HCT116 (cell line): ENCODE measurements around the gene COPS6. TPM values are rescaled to one million over a fixed set of nuclear protein-coding genes. Genes with fewer than 3 reads are reported as not detected.

Experiments used
- ATAC-seq: fragments of 200-7000 bp; cut with Tn5 transposase; 2 replicates; pipeline ENCODE4 v1.9.1; 2020; ENCODE audit warnings: mild to moderate bottlenecking, moderate library complexity
- Bru-seq: library from RNA; stranded (reverse); fragments of 400-500 nt; gene quantifications from one replicate; lab custom pipeline; 2021; lab: Mats Ljungman, UMichigan
- BruChase-seq, 2 experiments: library from RNA; stranded (reverse); fragments of 400-500 nt; gene quantifications; one replicate each; lab custom pipeline; 2021; lab: Mats Ljungman, UMichigan
- BruUV-seq: library from RNA; stranded (reverse); fragments of 400-500 nt; replicated peaks from 2 replicates; lab custom pipeline; 2021; lab: Mats Ljungman, UMichigan
- CTCF ChIA-PET: fragments of 300-600 bp; sonication (Branson Sonifier 250); formaldehyde crosslinking; loops from one replicate; lab custom pipeline; 2021; ENCODE audit warnings: antibody characterized with exemption; lab: Charles Lee
- POLR2A ChIA-PET: fragments of 300-600, 350-600 bp; sonication (Branson Sonifier 250); formaldehyde crosslinking; loops from one replicate; lab custom pipeline; 2021; ENCODE audit warnings: antibody characterized with exemption; lab: Charles Lee
- RAD21 ChIA-PET, 2 experiments: fragments of 300-600 bp; sonication (Branson Sonifier 250); formaldehyde crosslinking; loops; one replicate each; lab custom pipeline; 2023; ENCODE audit warnings: low total read pairs in 2 of 2; ENCODE audit not compliant: uncharacterized antibody in 2 of 2, unreplicated experiment in 2 of 2, low non-redundant PET in 1 of 2; lab: Charles Lee
- DNase-seq: peaks from one replicate; pipeline ENCODE4 v3.0.0-alpha.2; 2010; ENCODE audit warnings: low read depth, low spot score
- H2AFZ ChIP-seq: fragments of 200-600 bp; shearing (Covaris generic), sonication (generic); 2 replicates; pipeline ENCODE4 v1.6.1; 2017; ENCODE audit warnings: low read depth, mixed run types, mixed read lengths, antibody characterized with exemption, low read length; ENCODE audit not compliant: poor library complexity, severe bottlenecking
- H3K27ac ChIP-seq: 2 replicates; pipeline ENCODE4 v1.5.1; 2012; ENCODE audit warnings: low read depth, low read length
- H3K27me3 ChIP-seq: fragments of 200-600 bp; sonication (generic); 2 replicates; pipeline ENCODE4 v1.6.1; 2016; ENCODE audit warnings: mixed run types, low read length, mixed read lengths; ENCODE audit not compliant: insufficient read depth
- H3K36me3 ChIP-seq, 2 experiments: fragments of 200-500 bp in 1 of 2; fragments of 200-600 bp in 1 of 2; sonication (Bioruptor generic) in 1 of 2; sonication (generic) in 1 of 2; 2 replicates each; pipeline versions ENCODE4 v1.5.1 to v1.6.1; 2014 to 2016; ENCODE audit warnings: low read length in 2 of 2, inconsistent platforms in 1 of 2, mixed read lengths in 1 of 2, mixed run types in 1 of 2; ENCODE audit not compliant: insufficient read depth in 2 of 2, control insufficient read depth in 1 of 2
- H3K4me1 ChIP-seq, 2 experiments: fragments of 200-600 bp in 1 of 2; sonication (generic) in 1 of 2; 2 replicates each; pipeline versions ENCODE4 v1.5.1 to v1.6.1; 2012 to 2017; ENCODE audit warnings: low read length in 2 of 2, inconsistent platforms in 1 of 2, mild to moderate bottlenecking in 1 of 2, mixed read lengths in 1 of 2, mixed run types in 1 of 2, moderate library complexity in 1 of 2; ENCODE audit not compliant: insufficient read depth in 2 of 2, control insufficient read depth in 1 of 2
- H3K4me2 ChIP-seq: fragments of 200-600 bp; sonication (generic); 2 replicates; pipeline ENCODE4 v1.6.1; 2017; ENCODE audit warnings: mixed run types, low read length, mixed read lengths
- H3K4me3 ChIP-seq, 2 experiments: fragments of 200-600 bp in 1 of 2; sonication (generic) in 1 of 2; replicated peaks in 1 of 2; 2 replicates each; pipeline ENCODE4 v1.5.1; 2011 to 2016; ENCODE audit warnings: low read length in 2 of 2, control low read depth in 1 of 2, low read depth in 1 of 2, mild to moderate bottlenecking in 1 of 2, mixed read lengths in 1 of 2, mixed run types in 1 of 2
- H3K79me2 ChIP-seq: fragments of 200-600 bp; sonication (generic); 2 replicates; pipeline ENCODE4 v1.6.1; 2017; ENCODE audit warnings: mild to moderate bottlenecking, mixed run types, low read length, moderate library complexity, mixed read lengths; ENCODE audit not compliant: insufficient read depth
- H3K9ac ChIP-seq: fragments of 200-600 bp; sonication (generic); 2 replicates; pipeline ENCODE4 v1.6.1; 2016; ENCODE audit warnings: low read length, mixed read lengths
- H3K9me2 ChIP-seq: fragments of 200-600 bp; sonication (generic), shearing (Covaris generic); 2 replicates; pipeline ENCODE4 v1.6.1; 2017; ENCODE audit warnings: mixed run types, mild to moderate bottlenecking, moderate library complexity; ENCODE audit not compliant: insufficient read depth
- H3K9me3 ChIP-seq, 2 experiments: fragments of 200-500 bp in 1 of 2; fragments of 200-600 bp in 1 of 2; sonication (Bioruptor generic) in 1 of 2; sonication (generic) in 1 of 2; 2 replicates each; pipeline ENCODE4 v1.6.1; 2014 to 2017; ENCODE audit warnings: low read length in 2 of 2, mixed read lengths in 2 of 2, inconsistent platforms in 1 of 2, low read depth in 1 of 2, mild to moderate bottlenecking in 1 of 2, mixed run types in 1 of 2, moderate library complexity in 1 of 2; ENCODE audit not compliant: control insufficient read depth in 1 of 2, insufficient read depth in 1 of 2
- H4K20me1 ChIP-seq: fragments of 200-600 bp; sonication (generic), shearing (Covaris generic); 2 replicates; pipeline ENCODE4 v1.6.1; 2017; ENCODE audit warnings: mixed run types, mild to moderate bottlenecking, moderate library complexity; ENCODE audit not compliant: insufficient read depth
- CBX3 ChIP-seq: IDR thresholded peaks from 2 replicates; pipeline ENCODE4 v1.6.1; 2012; ENCODE audit warnings: low read depth
- JUND ChIP-seq: IDR thresholded peaks from 2 replicates; pipeline ENCODE4 v1.6.1; 2012
- POLR2A ChIP-seq: IDR thresholded peaks from 2 replicates; pipeline ENCODE4 v1.7.0; 2011; ENCODE audit warnings: borderline replicate concordance; ENCODE audit not compliant: insufficient read depth, insufficient read length; ENCODE audit errors: extremely low read depth
- POLR2AphosphoS5 ChIP-seq: IDR thresholded peaks from 2 replicates; pipeline ENCODE4 v1.6.1; 2011; ENCODE audit warnings: mild to moderate bottlenecking, low read depth, low read length, moderate library complexity
- SP1 ChIP-seq: IDR thresholded peaks from 2 replicates; pipeline ENCODE4 v1.6.1; 2012; ENCODE audit warnings: low read depth
- YY1 ChIP-seq: IDR thresholded peaks from 2 replicates; pipeline ENCODE4 v1.6.1; 2011; ENCODE audit warnings: low read length, low read depth, moderate library complexity, mild to moderate bottlenecking; ENCODE audit not compliant: insufficient replicate concordance; ENCODE audit errors: extremely low read depth
- ZFX ChIP-seq: fragments of 450-650 bp; IDR thresholded peaks from 2 replicates; pipeline ENCODE4 v1.6.1; 2017
- ZNF274 ChIP-seq: fragments of 200-500 bp; sonication (Bioruptor generic); IDR thresholded peaks from 2 replicates; pipeline ENCODE4 v1.6.1; 2014; ENCODE audit warnings: mild to moderate bottlenecking, low read depth, low read length, inconsistent platforms
- intact Hi-C: fragments of 100-400 bp; cut with micrococcal nuclease; formaldehyde crosslinking; loops from 2 replicates; pipeline ENCODE4 v1.10.0; 2022
- long read RNA-seq: library from polyadenylated mRNA; unstranded; transcript quantifications from one replicate; pipeline ENCODE4 v2.0.0, GENCODE V29; 2021; ENCODE audit not compliant: unreplicated experiment
- polyA plus RNA-seq: library from polyadenylated mRNA; unstranded; fragments of >200 nt; gene quantifications from 2 replicates; pipeline ENCODE4 v1.2.1, GENCODE V29; 2012; ENCODE audit warnings: missing spikeins
- total RNA-seq: library from RNA; stranded (reverse); gene quantifications from one replicate; pipeline ENCODE4 v1.2.1, GENCODE V29; 2021; ENCODE audit not compliant: unreplicated experiment
- TF ChIP-seq, protein P1 (sequence below): IDR thresholded peaks from 2 replicates; pipeline ENCODE4 v1.6.1; 2011; ENCODE audit warnings: mild to moderate bottlenecking, low read length, moderate library complexity; ENCODE audit not compliant: insufficient replicate concordance; ENCODE audit errors: extremely low read depth
- TF ChIP-seq, protein P2 (sequence below): IDR thresholded peaks from 2 replicates; pipeline ENCODE4 v1.6.1; 2012; ENCODE audit warnings: low read depth

The COPS6 gene
- 126 TPM for total RNA-seq
- 136 and 154 TPM in 2 replicates for polyA plus RNA-seq
- percentile 84 among the genes with signal in this experiment for Bru-seq, nascent RNA
- percentile 93 among the genes with signal in this experiment for BruChase-seq, experiment 1, labeled RNA remaining after a 6-hour chase
- BruChase-seq, experiment 2, labeled RNA remaining after a 2-hour chase: percentile 91 among the genes with signal in this experiment
- long read RNA-seq, transcript COPS6-207 (3 exons, 835 nt): minor isoform, 6 of 242 reads
- long read RNA-seq, transcript COPS6-201 (10 exons, 1,432 nt): major isoform, 197 of 242 reads
- long read RNA-seq, partial matches to known transcripts: 19 of 242 reads
- long read RNA-seq, other reads (novel, unspliced or antisense): 16 of 242 reads

DNA sequence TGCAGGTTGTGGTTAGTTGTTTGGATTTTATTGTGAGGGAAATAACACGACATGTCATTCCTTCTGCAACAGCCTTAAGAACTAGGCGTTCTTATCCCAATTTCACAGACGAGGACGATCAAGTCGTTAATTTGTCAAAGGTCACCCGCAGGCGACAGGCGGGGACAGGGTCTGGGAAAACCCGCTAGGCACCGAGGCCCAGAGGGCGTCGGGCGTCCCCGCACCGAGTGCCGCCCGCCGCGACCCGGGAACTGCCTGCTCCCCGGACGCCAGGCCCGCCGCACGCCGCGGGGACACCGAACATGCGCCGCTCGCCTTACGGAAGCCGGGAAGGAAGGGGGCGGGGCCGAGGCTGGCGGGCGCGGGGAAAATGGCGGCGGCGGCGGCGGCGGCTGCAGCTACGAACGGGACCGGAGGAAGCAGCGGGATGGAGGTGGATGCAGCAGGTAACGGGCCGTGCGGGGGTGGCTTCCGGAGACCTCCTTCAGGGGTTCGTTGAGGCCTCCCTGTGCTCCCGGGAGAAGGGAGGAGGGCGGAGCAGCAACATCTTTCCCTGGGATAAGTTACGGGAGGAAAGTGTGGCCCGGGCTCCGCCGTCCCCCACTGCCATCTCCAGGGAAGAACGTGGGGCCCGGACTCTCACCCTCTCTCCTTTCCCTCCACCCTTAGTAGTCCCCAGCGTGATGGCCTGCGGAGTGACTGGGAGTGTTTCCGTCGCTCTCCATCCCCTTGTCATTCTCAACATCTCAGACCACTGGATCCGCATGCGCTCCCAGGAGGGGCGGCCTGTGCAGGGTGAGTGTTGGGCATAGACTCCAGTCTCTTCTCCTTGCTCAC, at the start of gene COPS6:
TSS of gene COPS6 (plus strand) at position 349 of the 837 bp plus-strand sequence. CDS start at position 371, 22 bp downstream.
- no peaks in the 10 kb centered on the region for H3K27me3 ChIP-seq
- no peak within 1 kb of the TSS for H2AFZ ChIP-seq
- TF ChIP-seq JUND (no peak), POLR2AphosphoS5 (peak; percentile 96), POLR2A (peak; percentile 88), YY1 (peak; percentile 96), ZNF274 (no peak), CBX3 (no peak), SP1 (no peak), ZFX (peak; percentile 83)
- TF ChIP-seq, protein P1, sequence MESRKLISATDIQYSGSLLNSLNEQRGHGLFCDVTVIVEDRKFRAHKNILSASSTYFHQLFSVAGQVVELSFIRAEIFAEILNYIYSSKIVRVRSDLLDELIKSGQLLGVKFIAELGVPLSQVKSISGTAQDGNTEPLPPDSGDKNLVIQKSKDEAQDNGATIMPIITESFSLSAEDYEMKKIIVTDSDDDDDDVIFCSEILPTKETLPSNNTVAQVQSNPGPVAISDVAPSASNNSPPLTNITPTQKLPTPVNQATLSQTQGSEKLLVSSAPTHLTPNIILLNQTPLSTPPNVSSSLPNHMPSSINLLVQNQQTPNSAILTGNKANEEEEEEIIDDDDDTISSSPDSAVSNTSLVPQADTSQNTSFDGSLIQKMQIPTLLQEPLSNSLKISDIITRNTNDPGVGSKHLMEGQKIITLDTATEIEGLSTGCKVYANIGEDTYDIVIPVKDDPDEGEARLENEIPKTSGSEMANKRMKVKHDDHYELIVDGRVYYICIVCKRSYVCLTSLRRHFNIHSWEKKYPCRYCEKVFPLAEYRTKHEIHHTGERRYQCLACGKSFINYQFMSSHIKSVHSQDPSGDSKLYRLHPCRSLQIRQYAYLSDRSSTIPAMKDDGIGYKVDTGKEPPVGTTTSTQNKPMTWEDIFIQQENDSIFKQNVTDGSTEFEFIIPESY: peak; percentile 78
- TF ChIP-seq, protein P2, sequence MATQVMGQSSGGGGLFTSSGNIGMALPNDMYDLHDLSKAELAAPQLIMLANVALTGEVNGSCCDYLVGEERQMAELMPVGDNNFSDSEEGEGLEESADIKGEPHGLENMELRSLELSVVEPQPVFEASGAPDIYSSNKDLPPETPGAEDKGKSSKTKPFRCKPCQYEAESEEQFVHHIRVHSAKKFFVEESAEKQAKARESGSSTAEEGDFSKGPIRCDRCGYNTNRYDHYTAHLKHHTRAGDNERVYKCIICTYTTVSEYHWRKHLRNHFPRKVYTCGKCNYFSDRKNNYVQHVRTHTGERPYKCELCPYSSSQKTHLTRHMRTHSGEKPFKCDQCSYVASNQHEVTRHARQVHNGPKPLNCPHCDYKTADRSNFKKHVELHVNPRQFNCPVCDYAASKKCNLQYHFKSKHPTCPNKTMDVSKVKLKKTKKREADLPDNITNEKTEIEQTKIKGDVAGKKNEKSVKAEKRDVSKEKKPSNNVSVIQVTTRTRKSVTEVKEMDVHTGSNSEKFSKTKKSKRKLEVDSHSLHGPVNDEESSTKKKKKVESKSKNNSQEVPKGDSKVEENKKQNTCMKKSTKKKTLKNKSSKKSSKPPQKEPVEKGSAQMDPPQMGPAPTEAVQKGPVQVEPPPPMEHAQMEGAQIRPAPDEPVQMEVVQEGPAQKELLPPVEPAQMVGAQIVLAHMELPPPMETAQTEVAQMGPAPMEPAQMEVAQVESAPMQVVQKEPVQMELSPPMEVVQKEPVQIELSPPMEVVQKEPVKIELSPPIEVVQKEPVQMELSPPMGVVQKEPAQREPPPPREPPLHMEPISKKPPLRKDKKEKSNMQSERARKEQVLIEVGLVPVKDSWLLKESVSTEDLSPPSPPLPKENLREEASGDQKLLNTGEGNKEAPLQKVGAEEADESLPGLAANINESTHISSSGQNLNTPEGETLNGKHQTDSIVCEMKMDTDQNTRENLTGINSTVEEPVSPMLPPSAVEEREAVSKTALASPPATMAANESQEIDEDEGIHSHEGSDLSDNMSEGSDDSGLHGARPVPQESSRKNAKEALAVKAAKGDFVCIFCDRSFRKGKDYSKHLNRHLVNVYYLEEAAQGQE: no peak
- H3K9me2 ChIP-seq: no peaks in the 10 kb centered on the region
- peaks cover 3% of the 10 kb centered on the region; the same call in 1 of the 2 replicates for H4K20me1 ChIP-seq
- peak within 1 kb of the TSS; percentile 90 for H3K27ac ChIP-seq
- ATAC-seq (peak; percentile 45), DNase-seq (no peak)
- H3K79me2 ChIP-seq: peaks cover 24% of the 10 kb centered on the region
- ChIA-PET POLR2A (interaction anchor here (1.7 kb wide), 1 partner anchor 13 kb away, joined by 11 read pairs; the partner anchor contains the start of genes AP4M1 and MCM7), CTCF (interaction anchor here (1.5 kb wide), 1 partner anchor 13 kb away, joined by 4 read pairs; the partner anchor contains the start of genes AP4M1 and MCM7), RAD21 (interaction anchor here in 1 of 2 experiments (0.6 kb wide), 1 partner anchor 185 kb away, joined by 3 read pairs; no protein-coding TSS in a partner anchor)
- peaks cover 14 to 33% of the 10 kb centered on the region in 2 experiments; a peak in 3 of 4 replicates for H3K36me3 ChIP-seq
- no TSS peak for BruUV-seq
- peak within 1 kb of the TSS; percentile 83 for H3K4me2 ChIP-seq
- no peaks in the 10 kb centered on the region for H3K9me3 ChIP-seq
- peak within 1 kb of the TSS; percentile 91 to 93 for H3K4me3 ChIP-seq
- H3K9ac ChIP-seq: peak within 1 kb of the TSS; percentile 94
- intact Hi-C loops: loop anchor here (1.0 kb wide), 1 partner anchor 11 kb away; no protein-coding TSS in a partner anchor
- peaks cover 8 to 38% of the 10 kb centered on the region in 2 experiments for H3K4me1 ChIP-seq
